ENCODE data around the gene ZFHX3. TPM values are rescaled to one million over a fixed set of nuclear protein-coding genes. Genes with fewer than 3 reads are reported as not detected.

The ZFHX3 gene
- total RNA-seq, 2 donors from 2014 or later, result 0.79 to 2.2 TPM

GRCh38 chr16:72958522-72959076 is 89.3 kb downstream of the ZFHX3 start:
- no peaks in the 10 kb centered on the region for H3K9me3 ChIP-seq (ENCODE audit: control insufficient read depth, low read length)
- peaks cover 1% of the 10 kb centered on the region for H3K9me3 Mint-ChIP-seq
- H3K4me1 ChIP-seq (ENCODE audit: control insufficient read depth, insufficient read depth, low read length), result no peaks in the 10 kb centered on the region
- DNase-seq, result no peak
- no peak overlapping the region for H3K27ac ChIP-seq (ENCODE audit: low read depth, low read length)
- H3K27ac Mint-ChIP-seq, result no peak overlapping the region
- no peaks in the 10 kb centered on the region for H3K4me1 Mint-ChIP-seq
- no peaks in the 10 kb centered on the region for H3K36me3 ChIP-seq (ENCODE audit: control insufficient read depth, insufficient read depth, low read length)
- no peak for TF ChIP-seq CTCF (conservative IDR thresholded peaks at IDR 0.05)
- peaks cover 8% of the 10 kb centered on the region for H3K27me3 Mint-ChIP-seq (ENCODE audit: insufficient read depth)
- 95 to 100% methylated on average over 7 to 18 of the region's 18 CpGs for WGBS, 2 experiments (ENCODE audit: insufficient coverage in 1 of 2, insufficient read length in 1 of 2)
- no peak overlapping the region for H3K9ac ChIP-seq (ENCODE audit: extremely low read depth, low read length, poor library complexity, severe bottlenecking)
- H3K36me3 Mint-ChIP-seq (ENCODE audit: low read depth), result no peaks in the 10 kb centered on the region
- no peak overlapping the region for H3K4me3 ChIP-seq (ENCODE audit: low read length)
- H3K4me3 Mint-ChIP-seq, result no peak overlapping the region
- H3K27me3 ChIP-seq (ENCODE audit: control insufficient read depth, insufficient read depth, low read length, poor library complexity, severe bottlenecking), result no peaks in the 10 kb centered on the region

GRCh38 chr16:72957303-72958277 is 90.3 kb downstream of the ZFHX3 start:
- Histone ChIP-seq H3K4me1 (ENCODE audit: control insufficient read depth, insufficient read depth, low read length) (no peaks in the 10 kb centered on the region), H3K27ac (ENCODE audit: low read depth, low read length) (no peak overlapping the region), H3K4me3 (ENCODE audit: low read length) (no peak overlapping the region), H3K9me3 (ENCODE audit: control insufficient read depth, low read length) (no peaks in the 10 kb centered on the region), H3K9ac (ENCODE audit: extremely low read depth, low read length, poor library complexity, severe bottlenecking) (no peak overlapping the region), H3K36me3 (ENCODE audit: control insufficient read depth, insufficient read depth, low read length) (no peaks in the 10 kb centered on the region), H3K27me3 (ENCODE audit: control insufficient read depth, insufficient read depth, low read length, poor library complexity, severe bottlenecking) (no peaks in the 10 kb centered on the region)
- Mint-ChIP-seq H3K4me3 (no peak overlapping the region), H3K4me1 (peaks cover 5% of the 10 kb centered on the region), H3K27me3 (ENCODE audit: insufficient read depth) (peaks cover 4% of the 10 kb centered on the region), H3K27ac (no peak overlapping the region), H3K36me3 (ENCODE audit: low read depth) (no peaks in the 10 kb centered on the region), H3K9me3 (peaks cover 1% of the 10 kb centered on the region)
- 93 to 94% methylated on average over 26 to 45 of the region's 50 CpGs for WGBS, 2 experiments (ENCODE audit: insufficient coverage in 1 of 2, insufficient read length in 1 of 2)
- TF ChIP-seq CTCF (conservative IDR thresholded peaks at IDR 0.05), result no peak
- no peak for DNase-seq

DNA sequence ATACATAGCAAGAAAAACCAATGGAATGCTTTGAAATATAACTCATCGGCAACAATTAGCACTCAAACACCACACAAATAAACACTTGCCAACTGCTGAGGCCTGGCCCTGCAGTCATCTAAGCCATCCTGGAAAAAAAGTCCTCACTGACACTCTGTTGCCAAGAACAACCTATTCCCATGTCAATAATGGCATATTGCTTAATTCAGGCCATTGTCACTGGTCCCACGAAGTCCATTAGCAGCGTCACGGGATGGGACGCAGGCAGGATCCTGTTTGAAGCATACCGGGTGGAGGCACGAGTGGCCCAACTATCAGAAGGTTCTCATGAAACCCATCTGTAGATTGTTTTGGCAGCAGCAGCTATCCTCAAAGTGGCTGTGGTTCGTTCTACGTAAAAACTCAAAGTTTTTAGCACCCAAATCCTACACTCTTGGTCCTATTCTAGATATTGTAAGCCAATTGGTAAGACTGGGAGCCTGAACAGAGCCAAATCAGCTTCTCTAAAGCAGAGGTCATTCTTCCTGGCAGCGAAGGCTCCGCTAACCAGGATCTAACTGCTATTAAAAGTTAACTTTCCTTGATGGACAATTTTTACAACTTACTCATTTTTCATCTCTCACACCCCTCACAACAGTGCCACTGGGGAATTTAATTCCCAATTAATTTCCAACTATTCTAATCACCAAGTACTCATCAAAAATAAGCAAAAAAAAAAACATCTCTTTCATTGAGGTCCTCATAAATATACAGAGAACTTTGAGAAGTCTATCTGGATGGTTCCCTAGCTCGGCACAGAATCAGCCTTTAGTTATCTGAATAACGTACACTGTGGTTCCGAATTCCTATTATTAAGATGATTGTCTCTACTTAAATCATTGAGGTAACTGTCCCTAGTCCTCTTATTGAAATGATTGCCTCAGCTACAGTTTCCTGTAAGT is 91.5 kb downstream of the ZFHX3 start:
- no peaks in the 10 kb centered on the region for H3K36me3 ChIP-seq (ENCODE audit: control insufficient read depth, insufficient read depth, low read length)
- Mint-ChIP-seq H3K27ac (no peak overlapping the region), H3K4me1 (peaks cover 5% of the 10 kb centered on the region), H3K9me3 (no peaks in the 10 kb centered on the region), H3K4me3 (no peak overlapping the region), H3K36me3 (ENCODE audit: low read depth) (no peaks in the 10 kb centered on the region), H3K27me3 (ENCODE audit: insufficient read depth) (peaks cover 4% of the 10 kb centered on the region)
- no peak for TF ChIP-seq CTCF (conservative IDR thresholded peaks at IDR 0.05)
- no peaks in the 10 kb centered on the region for H3K27me3 ChIP-seq (ENCODE audit: control insufficient read depth, insufficient read depth, low read length, poor library complexity, severe bottlenecking)
- H3K27ac ChIP-seq (ENCODE audit: low read depth, low read length), result no peak overlapping the region
- no peak for DNase-seq
- H3K9me3 ChIP-seq (ENCODE audit: control insufficient read depth, low read length), result no peaks in the 10 kb centered on the region
- 94 to 96% methylated on average over 12 to 14 of the region's 14 CpGs for WGBS, 2 experiments (ENCODE audit: insufficient coverage in 1 of 2, insufficient read length in 1 of 2)
- H3K4me3 ChIP-seq (ENCODE audit: low read length), result no peak overlapping the region
- H3K9ac ChIP-seq (ENCODE audit: extremely low read depth, low read length, poor library complexity, severe bottlenecking), result no peak overlapping the region
- no peaks in the 10 kb centered on the region for H3K4me1 ChIP-seq (ENCODE audit: control insufficient read depth, insufficient read depth, low read length)
